Left lung (tissue), 10 donors: Measurements from ENCODE around the gene PELI1. TPM values are rescaled to one million over a fixed set of nuclear protein-coding genes. Genes with fewer than 3 reads are reported as not detected.

Experiments
- ATAC-seq: fragments of 200-7000 bp; cut with Tn5 transposase; one replicate; pipeline ENCODE4 v1.9.1; 2020; ENCODE audit warnings: moderate library complexity
- DNase-seq, 4 donors: peaks; one replicate each; pipeline ENCODE4 v3.0.0-alpha.2; 2013 to 2020
- H3K27ac ChIP-seq, 2 donors: fragments of 200-600 bp; sonication (generic) in 1 of 2; one replicate each; pipeline versions ENCODE4 v1.5.0 to v1.8.0; 2020 to 2021
- H3K27me3 ChIP-seq, 2 donors: fragments of 200-600 bp; sonication (generic) in 1 of 2; one replicate each; pipeline versions ENCODE4 v1.5.0 to v1.8.0; 2020 to 2021
- H3K36me3 ChIP-seq, 2 donors: fragments of 200-600 bp; sonication (generic) in 1 of 2; one replicate each; pipeline versions ENCODE4 v1.5.0 to v1.8.0; 2020 to 2021
- H3K4me1 ChIP-seq, 2 donors: fragments of 200-600 bp; one replicate each; pipeline ENCODE4 v1.8.0; 2021
- H3K4me3 ChIP-seq, 2 donors: fragments of 200-600 bp; sonication (generic) in 1 of 2; one replicate each; pipeline versions ENCODE4 v1.5.0 to v1.8.0; 2020 to 2021; ENCODE audit warnings: mild to moderate bottlenecking in 1 of 2
- H3K9me3 ChIP-seq, 2 donors: fragments of 200-600 bp; sonication (generic) in 1 of 2; one replicate each; pipeline versions ENCODE4 v1.5.0 to v1.8.0; 2020 to 2021
- CTCF ChIP-seq, 2 donors: fragments of 200-600 bp; sonication (generic) in 1 of 2; IDR thresholded peaks; one replicate each; pipeline versions ENCODE4 v1.5.0 to v1.8.0; 2021; ENCODE audit warnings: antibody characterized with exemption in 2 of 2
- intact Hi-C, 2 donors: fragments of 100-400 bp; cut with DNase I; formaldehyde crosslinking; loops; one replicate each; pipeline versions ENCODE4 v1.11.2 to v1.14.2; 2022
- polyA plus RNA-seq, 6 donors: library from polyadenylated mRNA; unstranded; fragments of 120-200 nt; gene quantifications; one replicate each; pipeline ENCODE4 v1.2.1, GENCODE V29; 2013; ENCODE audit not compliant: insufficient read length in 6 of 6
- total RNA-seq, 2 donors: library from RNA; stranded (reverse); fragmentation: NEBNext Ultra II Directional; extraction: Animal tissue kit (Norgen Biotek cat#: 25700); gene quantifications; one replicate each; pipeline ENCODE4 v1.2.1, GENCODE V29; 2021
- donor health status: DM: no; HTN: yes; CAD: no.
- donor health status: DM: no; HTN: no; CAD: no.

Gene PELI1
- total and polyA plus RNA-seq, 8 donors, result 32.0 to 41.3 (median 34.6) TPM

- no peaks in the 10 kb centered on the region for H3K27me3 ChIP-seq
- intact Hi-C loops, result loop anchor here in 1 of 2 donors (5.0 kb wide), 1 partner anchor 81 kb away; no protein-coding TSS in a partner anchor
- no peaks in the 10 kb centered on the region for H3K9me3 ChIP-seq
- H3K36me3 ChIP-seq, result no peaks in the 10 kb centered on the region
- H3K4me3 ChIP-seq, result peak overlapping the region; percentile 84 to 85
- peak in 2 of 4 donors; percentile 52 to 59 for DNase-seq
- peak overlapping the region; percentile 98 to 99 for H3K27ac ChIP-seq
- ATAC-seq, result peak; percentile 32
- peaks cover 0 to 45% of the 10 kb centered on the region in 2 donors for H3K4me1 ChIP-seq
- no peak for TF ChIP-seq CTCF (IDR thresholded peaks at IDR 0.05)
These were observed 807 bp downstream of the PELI1 start for GRCh38 chr2:64143169-64144056.

GRCh38 chr2:64142741-64143168, 1.5 kb downstream of the PELI1 start:
- DNase-seq, result peak in 1 of 4 donors; percentile 35
- Histone ChIP-seq H3K4me3 (peak overlapping the region; percentile 84 to 85), H3K27ac (peak overlapping the region; percentile 98 to 99), H3K27me3 (no peaks in the 10 kb centered on the region), H3K9me3 (no peaks in the 10 kb centered on the region), H3K36me3 (no peaks in the 10 kb centered on the region), H3K4me1 (peaks cover 5 to 52% of the 10 kb centered on the region in 2 donors)
- ATAC-seq, result no peak
- intact Hi-C loops, result loop anchor here in 1 of 2 donors (5.0 kb wide), 1 partner anchor 80 kb away; no protein-coding TSS in a partner anchor
- no peak for TF ChIP-seq CTCF (IDR thresholded peaks at IDR 0.05)

GRCh38 chr2:64141674-64142405, 2.4 kb downstream of the PELI1 start:
- Histone ChIP-seq H3K4me3 (peak overlapping the region; percentile 84 to 85), H3K27me3 (no peaks in the 10 kb centered on the region), H3K4me1 (peaks cover 6 to 61% of the 10 kb centered on the region in 2 donors), H3K27ac (peak overlapping the region; percentile 98 to 99), H3K36me3 (no peaks in the 10 kb centered on the region), H3K9me3 (no peaks in the 10 kb centered on the region)
- intact Hi-C loops, result loop anchor here in 1 of 2 donors (5.0 kb wide), 1 partner anchor 80 kb away; no protein-coding TSS in a partner anchor
- ATAC-seq (no peak), DNase-seq (peak in 1 of 4 donors; percentile 23)
- no peak for TF ChIP-seq CTCF (IDR thresholded peaks at IDR 0.05)

- intact Hi-C loops, result loop anchor here in 1 of 2 donors (5.0 kb wide), 1 partner anchor 78 kb away; no protein-coding TSS in a partner anchor
- H3K36me3 ChIP-seq, result no peaks in the 10 kb centered on the region
- DNase-seq (no peak), ATAC-seq (no peak)
- H3K27ac ChIP-seq, result peak overlapping the region; percentile 98 to 99
- H3K4me3 ChIP-seq, result peak overlapping the region in 1 of 2 donors; percentile 84
- TF ChIP-seq CTCF (IDR thresholded peaks at IDR 0.05), result no peak
- H3K4me1 ChIP-seq, result peaks cover 6 to 66% of the 10 kb centered on the region in 2 donors
- no peaks in the 10 kb centered on the region for H3K9me3 ChIP-seq
- no peaks in the 10 kb centered on the region for H3K27me3 ChIP-seq
These were observed 3.5 kb downstream of the PELI1 start for GRCh38 chr2:64140665-64141200.
